Trophoblast cell (in vitro differentiated cells and primary cell): ENCODE measurements around the gene TSPAN5.

ENCODE experiments used
- DNase-seq, 2 donors: peaks; one replicate each; pipeline ENCODE4 v3.0.0-alpha.2; 2016
- H2AFZ ChIP-seq: 2 replicates; pipeline ENCODE4 v1.6.1; 2013; ENCODE audit warnings: low read length, moderate library complexity, mild to moderate bottlenecking; ENCODE audit not compliant: insufficient read depth, poor library complexity
- H2AK5ac ChIP-seq: 2 replicates; pipeline ENCODE4 v1.6.1; 2013; ENCODE audit warnings: mild to moderate bottlenecking, low read length
- H2BK120ac ChIP-seq: 2 replicates; pipeline ENCODE4 v1.6.1; 2013; ENCODE audit warnings: low read length, mild to moderate bottlenecking, moderate library complexity; ENCODE audit not compliant: insufficient read depth, poor library complexity
- H2BK12ac ChIP-seq: 2 replicates; pipeline ENCODE4 v1.6.1; 2013; ENCODE audit warnings: mild to moderate bottlenecking, low read length, moderate library complexity
- H2BK5ac ChIP-seq: 2 replicates; pipeline ENCODE4 v1.6.1; 2013; ENCODE audit warnings: low read length, low read depth, moderate library complexity, mild to moderate bottlenecking; ENCODE audit not compliant: poor library complexity
- H3K14ac ChIP-seq: 2 replicates; pipeline ENCODE4 v1.6.1; 2013; ENCODE audit warnings: mild to moderate bottlenecking, low read length
- H3K18ac ChIP-seq: 2 replicates; pipeline ENCODE4 v1.6.1; 2013; ENCODE audit warnings: mild to moderate bottlenecking, low read length
- H3K23ac ChIP-seq: 2 replicates; pipeline ENCODE4 v1.6.1; 2013; ENCODE audit warnings: low read length
- H3K27ac ChIP-seq: 2 replicates; pipeline ENCODE4 v1.5.1; 2013; ENCODE audit warnings: low read depth, mild to moderate bottlenecking, inconsistent platforms, low read length, moderate library complexity
- H3K27me3 ChIP-seq: 2 replicates; pipeline ENCODE4 v1.6.1; 2013; ENCODE audit warnings: inconsistent platforms, mild to moderate bottlenecking, low read length, moderate library complexity; ENCODE audit not compliant: insufficient read depth
- H3K36me3 ChIP-seq, 2 experiments: 1 replicate in 1 of 2; 2 replicates in 1 of 2; pipeline ENCODE4 v1.6.1; 2013; ENCODE audit warnings: low read length in 2 of 2, mild to moderate bottlenecking in 2 of 2, moderate library complexity in 1 of 2; ENCODE audit not compliant: insufficient read depth in 2 of 2, control insufficient read depth in 1 of 2
- H3K4ac ChIP-seq: 2 replicates; pipeline ENCODE4 v1.6.1; 2013; ENCODE audit warnings: low read depth, mild to moderate bottlenecking, low read length, moderate library complexity
- H3K4me1 ChIP-seq, 2 experiments: 1 replicate in 1 of 2; 2 replicates in 1 of 2; pipeline ENCODE4 v1.6.1; 2013; ENCODE audit warnings: low read length in 2 of 2, mild to moderate bottlenecking in 2 of 2, moderate library complexity in 1 of 2; ENCODE audit not compliant: insufficient read depth in 2 of 2, control insufficient read depth in 1 of 2
- H3K4me2 ChIP-seq: 2 replicates; pipeline ENCODE4 v1.6.1; 2013; ENCODE audit warnings: inconsistent platforms, mild to moderate bottlenecking, low read length, moderate library complexity
- H3K4me3 ChIP-seq: 2 replicates; pipeline ENCODE4 v1.5.1; 2013; ENCODE audit warnings: mild to moderate bottlenecking, low read depth, low read length, inconsistent platforms
- H3K79me1 ChIP-seq: one replicate; pipeline ENCODE4 v1.6.1; 2013; ENCODE audit warnings: low read length
- H3K79me2 ChIP-seq: 2 replicates; pipeline ENCODE4 v1.6.1; 2013; ENCODE audit warnings: low read length, mild to moderate bottlenecking; ENCODE audit not compliant: control insufficient read depth, insufficient read depth, poor library complexity
- H3K9ac ChIP-seq: 2 replicates; pipeline ENCODE4 v1.6.1; 2013; ENCODE audit warnings: mild to moderate bottlenecking, low read length
- H3K9me3 ChIP-seq: 2 replicates; pipeline ENCODE4 v1.6.1; 2013; ENCODE audit warnings: low read depth, mild to moderate bottlenecking, control low read depth, inconsistent platforms, low read length; ENCODE audit not compliant: insufficient read depth
- H4K12ac ChIP-seq: 2 replicates; pipeline ENCODE4 v1.6.1; 2013; ENCODE audit warnings: low read depth, mild to moderate bottlenecking, low read length, moderate library complexity
- H4K8ac ChIP-seq: 2 replicates; pipeline ENCODE4 v1.6.1; 2013; ENCODE audit warnings: low read depth, mild to moderate bottlenecking, low read length, moderate library complexity
- H4K91ac ChIP-seq: one replicate; pipeline ENCODE4 v1.6.1; 2013; ENCODE audit warnings: low read depth, mild to moderate bottlenecking, low read length, moderate library complexity
- WGBS: extraction: QIAGEN DNeasy Blood & Tissue Kit; methylation state at CpG from one replicate; pipeline ENCODE4 v1.1.7; 2013; ENCODE audit warnings: missing lambda C conversion rate; ENCODE audit not compliant: insufficient read length, insufficient coverage; ENCODE audit errors: extremely low coverage; 5-methylcytosine and 5-hydroxymethylcytosine counted together

The TSPAN5 gene

DNA sequence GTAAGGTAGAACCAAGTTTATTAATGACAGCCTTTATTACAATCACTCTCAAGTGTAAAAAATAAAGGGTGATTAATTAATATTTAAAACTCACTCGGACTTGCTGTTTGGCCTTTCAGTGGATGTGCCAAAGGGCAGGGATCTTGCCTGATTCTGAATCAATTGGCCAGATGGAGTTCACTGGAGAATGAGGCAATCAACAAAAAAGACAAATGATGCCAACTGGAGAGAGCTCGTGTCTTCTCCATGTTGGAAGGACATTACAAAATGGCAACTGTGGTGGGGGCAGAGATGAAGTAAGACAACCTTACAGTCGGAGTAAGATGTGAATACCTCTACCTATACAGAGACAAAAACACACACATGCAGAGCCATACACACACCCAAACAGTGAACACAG lies 188.0 kb downstream of the TSPAN5 start:
- no peak overlapping the region for H3K27ac ChIP-seq
- no peak overlapping the region for H3K9ac ChIP-seq
- H4K8ac ChIP-seq = no peak overlapping the region
- H2BK5ac ChIP-seq = no peak overlapping the region
- H3K36me3 ChIP-seq = no peaks in the 10 kb centered on the region
- no peak overlapping the region for H2AK5ac ChIP-seq
- no peaks in the 10 kb centered on the region for H3K79me2 ChIP-seq
- no peak overlapping the region for H3K14ac ChIP-seq
- H3K4me1 ChIP-seq = no peaks in the 10 kb centered on the region
- H2BK120ac ChIP-seq = no peak overlapping the region
- WGBS = no CpG with 5 or more reads among the region's 3 CpGs
- no peaks in the 10 kb centered on the region for H3K9me3 ChIP-seq
- H2AFZ ChIP-seq = no peak overlapping the region
- H4K91ac ChIP-seq = no peak overlapping the region
- no peaks in the 10 kb centered on the region for H3K27me3 ChIP-seq
- H3K23ac ChIP-seq = no peak overlapping the region
- DNase-seq = no peak
- H2BK12ac ChIP-seq = no peak overlapping the region
- no peak overlapping the region for H4K12ac ChIP-seq
- no peaks in the 10 kb centered on the region for H3K79me1 ChIP-seq
- no peak overlapping the region for H3K4me2 ChIP-seq
- no peak overlapping the region for H3K18ac ChIP-seq
- H3K4me3 ChIP-seq = no peak overlapping the region
- no peak overlapping the region for H3K4ac ChIP-seq

DNA sequence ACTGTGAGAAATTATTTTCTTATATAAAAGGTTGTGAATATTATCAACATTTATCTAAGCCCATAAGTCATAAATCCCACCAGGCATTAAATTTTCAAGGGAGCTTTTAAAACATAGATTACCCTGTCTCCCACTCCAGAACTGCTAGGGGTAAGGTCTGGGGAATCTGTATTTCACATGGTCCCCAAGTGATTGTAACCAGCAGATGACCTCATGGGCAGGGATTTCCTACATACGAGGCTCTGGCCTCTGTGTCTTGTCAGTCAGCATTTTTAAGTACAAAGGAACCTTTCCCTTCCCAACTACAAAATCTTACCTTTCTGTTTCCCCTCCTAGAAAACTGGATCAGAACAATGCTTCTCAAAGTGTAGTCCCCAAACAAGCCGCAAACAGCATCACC lies 188.6 kb downstream of the TSPAN5 start:
- H2BK5ac ChIP-seq = no peak overlapping the region
- H3K79me1 ChIP-seq = no peaks in the 10 kb centered on the region
- no peaks in the 10 kb centered on the region for H3K4me1 ChIP-seq
- no peak overlapping the region for H3K4ac ChIP-seq
- no peak overlapping the region for H4K8ac ChIP-seq
- H3K18ac ChIP-seq = no peak overlapping the region
- H2BK12ac ChIP-seq = no peak overlapping the region
- H2AFZ ChIP-seq = no peak overlapping the region
- no peak overlapping the region for H3K4me2 ChIP-seq
- no peaks in the 10 kb centered on the region for H3K27me3 ChIP-seq
- H3K9me3 ChIP-seq = no peaks in the 10 kb centered on the region
- H3K27ac ChIP-seq = no peak overlapping the region
- H4K91ac ChIP-seq = no peak overlapping the region
- H3K14ac ChIP-seq = no peak overlapping the region
- H3K4me3 ChIP-seq = no peak overlapping the region
- no peak overlapping the region for H3K23ac ChIP-seq
- no peaks in the 10 kb centered on the region for H3K79me2 ChIP-seq
- H4K12ac ChIP-seq = no peak overlapping the region
- peak in 1 of 2 donors; percentile 16 for DNase-seq
- H2AK5ac ChIP-seq = no peak overlapping the region
- H3K9ac ChIP-seq = no peak overlapping the region
- H2BK120ac ChIP-seq = no peak overlapping the region
- no peaks in the 10 kb centered on the region for H3K36me3 ChIP-seq
- no CpG with 5 or more reads among the region's 2 CpGs for WGBS

DNA sequence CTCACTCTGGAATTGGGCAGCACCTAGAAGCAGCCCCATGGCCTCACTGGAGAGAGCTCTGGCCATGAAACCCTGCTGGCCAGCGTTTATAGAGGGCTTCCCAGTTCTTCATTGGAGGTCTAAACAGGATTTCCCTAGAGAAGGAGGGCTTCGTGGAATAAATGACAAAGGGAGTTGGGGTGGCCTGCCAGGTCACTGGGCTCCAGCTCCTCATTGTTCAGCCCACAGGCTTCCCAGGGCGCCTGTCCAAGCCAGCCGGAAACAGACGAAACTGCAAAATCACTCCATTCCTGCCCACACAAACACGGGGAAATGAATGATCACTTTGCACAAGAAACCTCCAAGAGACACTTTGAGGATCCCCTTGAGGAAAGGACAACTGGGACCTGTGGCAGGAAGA lies 189.7 kb downstream of the TSPAN5 start:
- H3K23ac ChIP-seq = no peak overlapping the region
- H2AK5ac ChIP-seq = no peak overlapping the region
- no peak overlapping the region for H3K4me2 ChIP-seq
- H2AFZ ChIP-seq = no peak overlapping the region
- H3K9me3 ChIP-seq = no peaks in the 10 kb centered on the region
- no peak overlapping the region for H3K4me3 ChIP-seq
- no peak overlapping the region for H3K14ac ChIP-seq
- H3K9ac ChIP-seq = no peak overlapping the region
- no peaks in the 10 kb centered on the region for H3K79me1 ChIP-seq
- no CpG with 5 or more reads among the region's 6 CpGs for WGBS
- no peak overlapping the region for H4K12ac ChIP-seq
- no peak overlapping the region for H4K91ac ChIP-seq
- no peak overlapping the region for H2BK5ac ChIP-seq
- H3K18ac ChIP-seq = no peak overlapping the region
- no peak overlapping the region for H2BK12ac ChIP-seq
- no peaks in the 10 kb centered on the region for H3K79me2 ChIP-seq
- no peaks in the 10 kb centered on the region for H3K36me3 ChIP-seq
- no peaks in the 10 kb centered on the region for H3K4me1 ChIP-seq
- no peak for DNase-seq
- H3K4ac ChIP-seq = no peak overlapping the region
- H3K27me3 ChIP-seq = no peaks in the 10 kb centered on the region
- no peak overlapping the region for H3K27ac ChIP-seq
- H2BK120ac ChIP-seq = no peak overlapping the region
- H4K8ac ChIP-seq = no peak overlapping the region

DNA sequence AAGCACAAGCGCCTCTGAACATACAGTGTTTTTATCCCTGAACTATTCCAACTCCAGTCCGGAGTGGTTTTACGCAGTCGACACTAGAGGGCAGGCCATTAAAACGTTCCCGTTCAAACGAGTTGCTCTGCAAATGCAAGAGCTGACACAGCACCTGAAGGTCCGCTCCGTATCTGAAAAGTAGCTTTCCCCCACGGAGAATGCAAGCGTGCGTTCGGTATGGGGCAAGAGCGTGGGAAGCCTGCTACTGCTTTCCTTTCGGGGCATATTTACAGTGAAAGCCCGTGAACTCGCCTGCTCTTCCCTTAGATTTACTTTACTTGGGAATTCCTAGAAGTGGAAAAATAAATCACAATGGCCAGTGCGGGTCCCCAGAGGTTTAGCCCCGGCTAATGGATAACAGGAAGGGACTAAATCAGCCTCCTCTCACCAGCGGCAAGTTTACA lies 190.8 kb downstream of the TSPAN5 start:
- Histone ChIP-seq H3K79me2 (no peaks in the 10 kb centered on the region), H3K4ac (no peak overlapping the region)
- WGBS = no CpG with 5 or more reads among the region's 20 CpGs

More for the DNA sequence above, 190.8 kb downstream of the TSPAN5 start:
- H2AK5ac ChIP-seq = no peak overlapping the region
- no peak overlapping the region for H3K9ac ChIP-seq
- no peak overlapping the region for H3K14ac ChIP-seq
- H4K8ac ChIP-seq = no peak overlapping the region
- H3K36me3 ChIP-seq = no peaks in the 10 kb centered on the region
- H3K4me2 ChIP-seq = peak overlapping the region; percentile 74
- no peak overlapping the region for H3K4me3 ChIP-seq
- no peak overlapping the region for H2BK12ac ChIP-seq
- no peak overlapping the region for H3K18ac ChIP-seq
- H2BK120ac ChIP-seq = no peak overlapping the region
- H3K4me1 ChIP-seq = no peaks in the 10 kb centered on the region
- no peak overlapping the region for H4K91ac ChIP-seq
- no peak overlapping the region for H3K23ac ChIP-seq
- H2BK5ac ChIP-seq = no peak overlapping the region
- no peaks in the 10 kb centered on the region for H3K79me1 ChIP-seq
- H2AFZ ChIP-seq = no peak overlapping the region
- DNase-seq = peak; percentile 57 to 83
- no peak overlapping the region for H4K12ac ChIP-seq
- H3K27ac ChIP-seq = no peak overlapping the region
- H3K9me3 ChIP-seq = no peaks in the 10 kb centered on the region
- no peaks in the 10 kb centered on the region for H3K27me3 ChIP-seq
